ENCODE data around the gene C16orf74. TPM values are rescaled to one million over a fixed set of nuclear protein-coding genes. Genes with fewer than 3 reads are reported as not detected.

Gene C16orf74
- total and polyA plus RNA-seq, 12 donors = 0.16 to 3.2 (median 0.46) TPM; not detected in 1

DNA sequence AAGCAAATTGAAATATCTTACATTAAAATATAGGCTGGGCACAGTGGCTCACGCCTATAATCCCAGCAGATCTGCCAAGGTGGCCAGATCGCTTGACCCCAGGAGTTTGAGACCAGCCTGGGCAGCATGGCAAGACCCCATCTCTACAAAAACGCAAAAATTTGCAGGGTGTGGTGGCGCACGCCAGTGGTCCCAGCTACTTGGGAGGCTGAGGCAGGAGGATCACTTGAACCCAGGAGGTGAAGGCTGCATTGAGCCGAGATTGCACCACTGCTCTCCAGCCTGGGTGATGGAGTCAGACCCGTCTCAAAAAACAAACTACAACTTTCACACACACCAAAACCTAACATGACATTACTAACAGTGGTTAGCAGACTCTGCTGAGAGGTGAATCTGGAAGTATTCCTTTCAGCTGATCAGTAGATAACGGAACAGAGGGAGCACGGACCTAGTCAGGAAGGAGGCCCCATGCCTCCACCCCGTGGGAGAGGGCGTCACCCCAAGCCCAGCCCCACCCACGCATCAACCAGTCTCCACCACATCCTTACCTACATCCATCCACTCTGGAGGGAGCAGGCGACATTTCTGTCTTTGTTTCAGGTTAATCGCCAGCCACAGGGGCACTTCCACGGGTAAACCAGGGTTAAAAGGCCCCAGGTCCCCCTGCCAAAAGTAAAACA lies 63.8 kb downstream of the C16orf74 start:
- 82 to 91% (median 88%) methylated on average over 14 to 15 of the region's 15 CpGs for WGBS, 4 donors
- TF ChIP-seq POLR2A (IDR thresholded peaks at IDR 0.05) = no peak
- TF ChIP-seq, protein P1, sequence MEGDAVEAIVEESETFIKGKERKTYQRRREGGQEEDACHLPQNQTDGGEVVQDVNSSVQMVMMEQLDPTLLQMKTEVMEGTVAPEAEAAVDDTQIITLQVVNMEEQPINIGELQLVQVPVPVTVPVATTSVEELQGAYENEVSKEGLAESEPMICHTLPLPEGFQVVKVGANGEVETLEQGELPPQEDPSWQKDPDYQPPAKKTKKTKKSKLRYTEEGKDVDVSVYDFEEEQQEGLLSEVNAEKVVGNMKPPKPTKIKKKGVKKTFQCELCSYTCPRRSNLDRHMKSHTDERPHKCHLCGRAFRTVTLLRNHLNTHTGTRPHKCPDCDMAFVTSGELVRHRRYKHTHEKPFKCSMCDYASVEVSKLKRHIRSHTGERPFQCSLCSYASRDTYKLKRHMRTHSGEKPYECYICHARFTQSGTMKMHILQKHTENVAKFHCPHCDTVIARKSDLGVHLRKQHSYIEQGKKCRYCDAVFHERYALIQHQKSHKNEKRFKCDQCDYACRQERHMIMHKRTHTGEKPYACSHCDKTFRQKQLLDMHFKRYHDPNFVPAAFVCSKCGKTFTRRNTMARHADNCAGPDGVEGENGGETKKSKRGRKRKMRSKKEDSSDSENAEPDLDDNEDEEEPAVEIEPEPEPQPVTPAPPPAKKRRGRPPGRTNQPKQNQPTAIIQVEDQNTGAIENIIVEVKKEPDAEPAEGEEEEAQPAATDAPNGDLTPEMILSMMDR (IDR thresholded peaks at IDR 0.05) = no peak

DNA sequence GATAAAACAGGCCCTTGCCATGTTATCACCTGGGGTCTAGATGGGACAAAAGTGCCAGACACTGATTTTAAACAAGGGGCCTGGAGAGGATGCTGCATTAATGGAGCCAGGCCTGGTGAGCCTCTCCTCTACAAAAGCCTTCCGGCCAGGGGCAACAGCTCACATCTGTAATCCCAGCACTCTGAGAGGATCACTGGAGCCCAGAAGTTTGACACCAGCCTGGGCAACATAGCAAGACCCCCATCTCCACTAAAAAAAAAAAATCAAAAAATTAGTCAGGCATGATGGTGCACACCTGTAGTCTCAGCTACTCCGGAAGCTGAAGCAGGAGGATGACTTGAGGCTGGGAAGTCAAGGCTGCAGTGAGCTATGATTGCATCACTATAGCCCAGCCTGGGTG lies 65.6 kb downstream of the C16orf74 start:
- intact Hi-C loops (cut with DNase I) = no loop called here
- no peak for TF ChIP-seq POLR2A (IDR thresholded peaks at IDR 0.05)
- TF ChIP-seq, protein P1 (IDR thresholded peaks at IDR 0.05) = no peak

More for the DNA sequence above, 63.8 kb downstream of the C16orf74 start:
- H3K4me1 ChIP-seq (replicated peaks in 1 of 2) = peaks cover 4 to 12% of the 10 kb centered on the region in 2 donors
- DNase-seq = no peak
- H3K27me3 ChIP-seq = no peaks in the 10 kb centered on the region
- no peak overlapping the region for H3K4me3 ChIP-seq
- intact Hi-C loops (cut with DNase I) = no loop called here
- H3K27ac ChIP-seq = no peak overlapping the region
- no peaks in the 10 kb centered on the region for H3K9me3 ChIP-seq (replicated peaks in 1 of 3)
- H3K36me3 ChIP-seq (replicated peaks in 1 of 2) = no peaks in the 10 kb centered on the region

DNA sequence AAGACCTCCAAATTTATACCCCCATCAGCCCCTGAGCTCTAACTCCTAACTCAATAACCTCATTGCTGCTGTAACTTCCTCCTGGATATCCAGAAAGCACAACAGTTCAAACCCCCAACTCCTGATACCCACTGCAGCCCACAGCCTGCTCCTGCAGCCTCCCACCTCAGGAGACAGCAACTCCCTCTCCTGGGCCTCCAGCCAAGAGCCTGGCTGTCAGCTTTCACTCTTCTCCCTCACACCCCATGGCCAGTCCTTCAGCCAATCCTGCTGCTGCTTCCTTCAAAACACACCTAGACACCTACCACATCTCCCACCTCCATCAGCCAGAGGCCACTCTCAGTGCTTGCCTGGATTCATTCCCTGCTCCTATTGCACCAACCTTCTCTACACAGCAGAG lies 67.5 kb downstream of the C16orf74 start:
- H3K9me3 ChIP-seq (replicated peaks in 1 of 3) = no peaks in the 10 kb centered on the region
- peaks cover under 1 to 4% of the 10 kb centered on the region in 2 donors for H3K4me1 ChIP-seq (replicated peaks in 1 of 2)
- no peak for DNase-seq
- no peaks in the 10 kb centered on the region for H3K36me3 ChIP-seq (replicated peaks in 1 of 2)
- H3K27ac ChIP-seq = no peak overlapping the region
- intact Hi-C loops (cut with DNase I) = no loop called here
- TF ChIP-seq, protein P1 (IDR thresholded peaks at IDR 0.05) = no peak
- no peak for TF ChIP-seq POLR2A (IDR thresholded peaks at IDR 0.05)
- no peaks in the 10 kb centered on the region for H3K27me3 ChIP-seq
- no peak overlapping the region for H3K4me3 ChIP-seq

More for the DNA sequence above, 65.6 kb downstream of the C16orf74 start:
- H3K27me3 ChIP-seq = no peaks in the 10 kb centered on the region
- H3K36me3 ChIP-seq (replicated peaks in 1 of 2) = no peaks in the 10 kb centered on the region
- no peak for DNase-seq
- 92 to 97% (median 94%) methylated on average over 2 of the region's 2 CpGs for WGBS, 4 donors
- no peak overlapping the region for H3K4me3 ChIP-seq
- H3K27ac ChIP-seq = no peak overlapping the region
- peaks cover 4 to 12% of the 10 kb centered on the region in 2 donors for H3K4me1 ChIP-seq (replicated peaks in 1 of 2)
- no peaks in the 10 kb centered on the region for H3K9me3 ChIP-seq (replicated peaks in 1 of 3)

DNA sequence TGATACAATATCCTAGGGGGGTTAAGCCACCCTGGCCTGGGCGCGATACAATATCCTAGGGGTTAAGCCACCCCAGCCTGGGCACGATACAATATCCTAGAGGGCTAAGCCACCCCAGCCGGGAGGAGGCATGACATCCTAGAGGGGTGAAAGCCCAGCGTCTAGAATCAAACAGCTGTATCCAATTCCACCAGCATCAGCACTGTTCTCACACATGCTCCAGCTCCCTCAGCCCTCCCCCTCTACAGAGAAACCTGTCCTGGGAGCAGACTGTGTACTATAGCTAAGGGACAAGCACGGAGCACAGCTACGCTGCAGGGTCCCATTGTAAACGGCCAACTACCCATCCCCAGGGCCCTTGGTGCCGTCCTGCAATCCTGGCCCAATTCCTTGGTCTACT lies 68.4 kb downstream of the C16orf74 start:
- 84 to 98% (median 89%) methylated on average over 8 to 9 of the region's 9 CpGs for WGBS, 4 donors

More for the DNA sequence above, 68.4 kb downstream of the C16orf74 start:
- TF ChIP-seq POLR2A (IDR thresholded peaks at IDR 0.05) = no peak
- TF ChIP-seq, protein P1 (IDR thresholded peaks at IDR 0.05) = no peak
- Histone ChIP-seq H3K36me3 (replicated peaks in 1 of 2) (no peaks in the 10 kb centered on the region), H3K27ac (no peak overlapping the region), H3K27me3 (no peaks in the 10 kb centered on the region), H3K4me3 (no peak overlapping the region), H3K9me3 (replicated peaks in 1 of 3) (no peaks in the 10 kb centered on the region), H3K4me1 (replicated peaks in 1 of 2) (no peaks in the 10 kb centered on the region)
- intact Hi-C loops (cut with DNase I) = no loop called here
- no peak for DNase-seq
